HepG2 (cell line): ENCODE measurements around the gene ADGRG1. TPM values are rescaled to one million over a fixed set of nuclear protein-coding genes. Genes with fewer than 3 reads are reported as not detected.

Source experiments
- ATAC-seq: fragments of 200-7000 bp; cut with Tn5 transposase; 3 replicates; pipeline ENCODE4 v1.9.1; 2020; ENCODE audit warnings: mild to moderate bottlenecking, moderate library complexity
- BruUV-seq: library from RNA; stranded (reverse); fragments of 400-500 nt; replicated peaks from 2 replicates; lab custom pipeline; 2021; lab: Mats Ljungman, UMichigan
- CTCF ChIA-PET: fragments of 300-600 bp; formaldehyde crosslinking; extraction: SDS; loops from one replicate; lab custom pipeline; 2021; ENCODE audit warnings: low total read pairs, inconsistent platforms, low intra/inter-chr PET ratio; lab: Yijun Ruan, JAX
- POLR2A ChIA-PET: fragments of 350-600 bp; sonication (Branson Sonifier 250); formaldehyde crosslinking; loops from one replicate; lab custom pipeline; 2020; ENCODE audit warnings: antibody characterized with exemption, inconsistent platforms; lab: Yijun Ruan, JAX
- DNase-seq: peaks from one replicate; pipeline ENCODE4 v3.0.0-alpha.2; 2015; ENCODE audit warnings: low spot score
- FAIRE-seq: peaks from 3 replicates; lab custom pipeline; 2011; peaks lifted over from hg19 to GRCh38; lab: Jason Lieb, UNC
- H2AFZ ChIP-seq: one replicate; pipeline ENCODE4 v1.6.1; 2011; ENCODE audit warnings: low read length, inconsistent platforms
- H3K27ac ChIP-seq: fragments of 300-600 bp; 3 replicates; pipeline ENCODE4 v1.8.0; 2011; ENCODE audit warnings: mixed run types, mild to moderate bottlenecking, mixed read lengths, low read length, inconsistent platforms; ENCODE audit not compliant: insufficient read depth; ENCODE audit errors: extremely low read length
- H3K27me3 ChIP-seq, 2 experiments: fragments of 200-600 bp in 1 of 2; 2 replicates in 1 of 2; 3 replicates in 1 of 2; pipeline versions ENCODE4 v1.6.0 to v1.8.0; 2011; ENCODE audit warnings: low read length in 2 of 2, mild to moderate bottlenecking in 2 of 2, moderate library complexity in 2 of 2, inconsistent platforms in 1 of 2; ENCODE audit not compliant: insufficient read depth in 2 of 2, control insufficient read depth in 1 of 2
- H3K36me3 ChIP-seq, 2 experiments: fragments of 200-600 bp in 1 of 2; replicated peaks in 1 of 2; 2 replicates in 1 of 2; 3 replicates in 1 of 2; pipeline versions ENCODE4 v1.5.1 to v1.8.0; 2011; ENCODE audit warnings: low read length in 2 of 2, inconsistent platforms in 1 of 2; ENCODE audit not compliant: insufficient read depth in 2 of 2, control insufficient read depth in 1 of 2
- H3K4me1 ChIP-seq: 2 replicates; pipeline ENCODE4 v1.5.1; 2012; ENCODE audit warnings: low read length, inconsistent platforms; ENCODE audit not compliant: insufficient read depth
- H3K4me2 ChIP-seq: 2 replicates; pipeline ENCODE4 v1.6.0; 2011; ENCODE audit warnings: low read depth, low read length, inconsistent platforms
- H3K4me3 ChIP-seq, 3 experiments: fragments of 200-600 bp in 1 of 3; sonication (generic), shearing (Covaris generic) in 1 of 3; replicated peaks in 1 of 3; 2 replicates each; pipeline ENCODE4 v1.5.1; 2011 to 2016; ENCODE audit warnings: low read length in 3 of 3, inconsistent platforms in 2 of 3, low read depth in 2 of 3, mild to moderate bottlenecking in 2 of 3, control low read depth in 1 of 3, mixed read lengths in 1 of 3; ENCODE audit not compliant: insufficient read depth in 1 of 3
- H3K79me2 ChIP-seq: one replicate; pipeline ENCODE4 v1.6.1; 2011; ENCODE audit warnings: low read length, inconsistent platforms; ENCODE audit not compliant: insufficient read depth
- H3K9ac ChIP-seq: 2 replicates; pipeline ENCODE4 v1.6.0; 2011; ENCODE audit warnings: mild to moderate bottlenecking, low read depth, low read length, inconsistent platforms; ENCODE audit not compliant: insufficient read depth
- H3K9me3 ChIP-seq: 2 replicates; pipeline ENCODE4 v1.5.1; 2012; ENCODE audit warnings: mild to moderate bottlenecking, low read length
- H4K20me1 ChIP-seq: 2 replicates; pipeline ENCODE4 v1.6.0; 2011; ENCODE audit warnings: inconsistent platforms, mild to moderate bottlenecking, low read length, moderate library complexity; ENCODE audit not compliant: insufficient read depth
- AGO2 ChIP-seq: fragments of 200-400 bp; formaldehyde crosslinking; optimal IDR thresholded peaks from 2 replicates; pipeline ENCODE3; 2017; ENCODE audit warnings: mild to moderate bottlenecking, low read depth, low read length, moderate library complexity
- ATF7-NPFF ChIP-seq: sonication (generic); formaldehyde crosslinking; IDR thresholded peaks from 2 replicates; pipeline ENCODE4 v1.8.1; 2023; ENCODE audit warnings: mild to moderate bottlenecking, low read depth, missing genetic modification reagents, moderate library complexity
- CEBPB ChIP-seq: IDR thresholded peaks from 2 replicates; pipeline ENCODE4 v1.6.1; 2011; ENCODE audit warnings: low read depth, low read length, improper control_type of control experiment, borderline replicate concordance
- FOXA3 ChIP-seq: IDR thresholded peaks from 2 replicates; pipeline ENCODE4 v1.6.1; 2016; ENCODE audit warnings: missing genetic modification reagents, missing compliant biosample characterization
- HNRNPUL1 ChIP-seq: fragments of 200-400 bp; formaldehyde crosslinking; IDR thresholded peaks from 2 replicates; pipeline ENCODE4 v1.6.1; 2017; ENCODE audit warnings: low read depth, mild to moderate bottlenecking, low read length, moderate library complexity
- JUND ChIP-seq: sonication (generic); formaldehyde crosslinking; IDR thresholded peaks from 2 replicates; pipeline ENCODE4 v1.8.0; 2022; ENCODE audit warnings: mild to moderate bottlenecking, missing genetic modification reagents
- MAFF ChIP-seq: IDR thresholded peaks from 2 replicates; pipeline ENCODE4 v1.6.1; 2011; ENCODE audit warnings: low read depth, low read length, improper control_type of control experiment
- MBNL3 ChIP-seq: fragments of 250-450 bp; sonication (Bioruptor Pico); conservative IDR thresholded peaks from 2 replicates; pipeline ENCODE4 v1.8.0; 2022; ENCODE audit warnings: mild to moderate bottlenecking, inconsistent platforms
- MTERF4 ChIP-seq: sonication (generic); formaldehyde crosslinking; IDR thresholded peaks from 2 replicates; pipeline ENCODE4 v1.8.0; 2023; ENCODE audit warnings: mild to moderate bottlenecking, missing genetic modification reagents
- NFE2 ChIP-seq: sonication (generic); formaldehyde crosslinking; IDR thresholded peaks from 2 replicates; pipeline ENCODE4 v1.4.0; 2020; ENCODE audit warnings: missing genetic modification reagents
- TAF15 ChIP-seq: fragments of 200-400 bp; formaldehyde crosslinking; IDR thresholded peaks from one replicate; pipeline ENCODE4 v1.6.1; 2018; ENCODE audit warnings: mild to moderate bottlenecking, low read depth, low read length; ENCODE audit not compliant: poor library complexity, severe bottlenecking
- ZBTB4 ChIP-seq: sonication (generic); formaldehyde crosslinking; IDR thresholded peaks from 2 replicates; pipeline ENCODE4 v1.4.0; 2020; ENCODE audit warnings: missing genetic modification reagents, mild to moderate bottlenecking, borderline replicate concordance
- ZNF143 ChIP-seq: sonication (generic); formaldehyde crosslinking; IDR thresholded peaks from 2 replicates; pipeline ENCODE4 v1.4.0; 2020; ENCODE audit warnings: missing genetic modification reagents
- ZNF235 ChIP-seq: sonication (generic); formaldehyde crosslinking; IDR thresholded peaks from 2 replicates; pipeline ENCODE4 v1.8.1; 2023; ENCODE audit warnings: mild to moderate bottlenecking, missing genetic modification reagents, borderline replicate concordance
- ZNF3 ChIP-seq: IDR thresholded peaks from 2 replicates; pipeline ENCODE4 v1.7.0; 2017; ENCODE audit warnings: inconsistent platforms
- ZNF30 ChIP-seq: sonication (generic); formaldehyde crosslinking; IDR thresholded peaks from 2 replicates; pipeline ENCODE4 v1.5.0; 2020; ENCODE audit warnings: mild to moderate bottlenecking, missing genetic modification reagents
- ZNF737 ChIP-seq: sonication (generic); formaldehyde crosslinking; IDR thresholded peaks from 2 replicates; pipeline ENCODE4 v1.5.0; 2020; ENCODE audit warnings: missing genetic modification reagents, mild to moderate bottlenecking, borderline replicate concordance
- WGBS: methylation state at CpG from one replicate; pipeline ENCODE4 v1.1.6; 2017; ENCODE audit warnings: low lambda C conversion rate; 5-methylcytosine and 5-hydroxymethylcytosine counted together
- in situ Hi-C: cut with HindIII; loops from 2 replicates; pipeline ENCODE4 v1.10.0; 2017; ENCODE audit warnings: low pct_unique_long_range_greater_than_20kb; ENCODE audit not compliant: extremely low pct_ligation_motif_present
- intact Hi-C: fragments of 100-400 bp; cut with micrococcal nuclease; formaldehyde crosslinking; loops from one replicate; pipeline ENCODE4 v1.10.0; 2022; ENCODE audit not compliant: unreplicated experiment
- polyA plus RNA-seq, 8 experiments: library from polyadenylated mRNA; depleted of rRNA in 3 of 8; stranded (reverse) in 7 of 8; unstranded in 1 of 8; fragments of >200 nt; fragmentation: Illumina TruSeq in 4 of 8; extraction: Trizol in 4 of 8; gene quantifications; 2 replicates each; pipeline versions ENCODE4 v1.2.1 to v1.2.3, GENCODE V29; 2011 to 2016; ENCODE audit warnings: low read depth in 4 of 8, missing spikeins in 1 of 8, mixed read lengths in 1 of 8; ENCODE audit not compliant: insufficient read depth in 1 of 8
- total RNA-seq, 5 experiments: library from RNA; depleted of rRNA; stranded (reverse); fragments of >200 nt; fragmentation: Illumina TruSeq; extraction: Trizol; gene quantifications; 2 replicates each; pipeline ENCODE4 v1.2.3, GENCODE V29; 2016; ENCODE audit warnings: low read depth in 1 of 5

The ADGRG1 gene
- total and polyA plus RNA-seq, 2 of the 13 experiments (the other 11 are each of a cell fraction or from before 2014, with no cell fraction given) = 2.7 to 5.9 TPM

- TF ChIP-seq ZNF737 = no peak; the same call in 1 of the 2 replicates
Observed at GRCh38 chr16:57666353-57667047, 38.1 kb downstream of the ADGRG1 start (continued).

- Histone ChIP-seq H3K27me3 (no peaks in the 10 kb centered on the region), H4K20me1 (no peaks in the 10 kb centered on the region), H3K9ac (peak overlapping the region; percentile 42), H3K36me3 (no peaks in the 10 kb centered on the region), H3K4me2 (peak overlapping the region; percentile 80), H3K9me3 (no peaks in the 10 kb centered on the region), H2AFZ (no peak overlapping the region), H3K4me3 (peak overlapping the region in 1 of 3 experiments; percentile 60; a peak in 2 of 6 replicates), H3K79me2 (no peaks in the 10 kb centered on the region), H3K4me1 (peaks cover 69% of the 10 kb centered on the region), H3K27ac (peak overlapping the region; percentile 79)
- TSS peak; percentile 55 for BruUV-seq
- POLR2A ChIA-PET = interaction anchor here (0.5 to 2.2 kb wide), 17 partner anchors 10 to 294 kb away, joined by 3 to 41 read pairs (median 6); partner anchors contain the start of genes CX3CL1, DRC7 and KATNB1
- DNase-seq = no peak
- FAIRE-seq = no peak
- in situ Hi-C loops (loop anchor here (5.0 kb wide), 1 partner anchor 50 kb away; no protein-coding TSS in a partner anchor), intact Hi-C loops (loop anchor here (1.0 to 2.0 kb wide), 2 partner anchors 27 to 54 kb away; partner anchors contain the start of gene DRC7)
- ATAC-seq = peak; percentile 40
- CTCF ChIA-PET = interaction anchor here (1.4 to 2.6 kb wide), 2 partner anchors 18 to 76 kb away, joined by 6 to 14 read pairs; no protein-coding TSS in a partner anchor
- 25% methylated on average over 4 of the region's 5 CpGs for WGBS
- TF ChIP-seq CEBPB (no peak), NFE2 (CRISPR knock-in tag) (no peak), FOXA3 (no peak), MTERF4 (CRISPR knock-in tag) (no peak), ZBTB4 (CRISPR knock-in tag) (no peak; the same call in 1 of the 2 replicates), ATF7-NPFF (CRISPR knock-in tag) (no peak), ZNF235 (CRISPR knock-in tag) (no peak), TAF15 (no peak), HNRNPUL1 (no peak), ZNF143 (CRISPR knock-in tag) (no peak), ZNF3 (no peak), AGO2 (no peak), MBNL3 (CRISPR knock-in tag) (no peak), MAFF (0 out of 2 replicates have a peak, but pooled peaks have one; percentile 5), ZNF30 (CRISPR knock-in tag) (no peak), JUND (peak; percentile 88; the same call in 1 of the 2 replicates)
Observed at GRCh38 chr16:57667048-57667525, 38.7 kb downstream of the ADGRG1 start.
